ENCODE measurements around the gene ADIG.

Gene ADIG

DNA sequence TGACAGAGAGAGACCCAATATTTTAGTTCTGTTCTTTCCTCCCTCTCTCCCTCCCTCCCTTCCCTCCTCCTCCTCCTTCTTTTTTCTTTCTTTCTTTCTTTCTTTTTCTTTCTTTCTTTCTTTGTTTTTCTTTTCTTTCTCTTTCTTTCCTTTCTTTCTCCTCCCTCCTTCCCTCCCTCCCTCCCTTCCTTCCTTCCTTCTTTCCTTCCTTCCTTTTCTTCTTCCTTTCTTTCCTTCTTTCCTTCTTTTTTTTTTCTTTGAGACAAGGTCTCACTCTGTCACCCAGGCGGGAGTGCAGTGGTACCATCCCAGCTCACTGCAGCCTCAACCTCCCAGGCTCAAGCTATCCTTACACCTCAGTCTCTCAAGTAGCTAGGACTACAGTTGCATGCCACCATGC lies 49.0 kb downstream of the ADIG start:
- peaks cover 7% of the 10 kb centered on the region for H3K4me1 Mint-ChIP-seq
- H3K4me3 Mint-ChIP-seq = no peak overlapping the region
- H3K36me3 Mint-ChIP-seq = no peaks in the 10 kb centered on the region
- ATAC-seq (no peak), DNase-seq (ENCODE audit: low spot score in 2 of 2) (no peak)
- H3K27ac Mint-ChIP-seq = no peak overlapping the region
- no peaks in the 10 kb centered on the region for H3K9me3 Mint-ChIP-seq

DNA sequence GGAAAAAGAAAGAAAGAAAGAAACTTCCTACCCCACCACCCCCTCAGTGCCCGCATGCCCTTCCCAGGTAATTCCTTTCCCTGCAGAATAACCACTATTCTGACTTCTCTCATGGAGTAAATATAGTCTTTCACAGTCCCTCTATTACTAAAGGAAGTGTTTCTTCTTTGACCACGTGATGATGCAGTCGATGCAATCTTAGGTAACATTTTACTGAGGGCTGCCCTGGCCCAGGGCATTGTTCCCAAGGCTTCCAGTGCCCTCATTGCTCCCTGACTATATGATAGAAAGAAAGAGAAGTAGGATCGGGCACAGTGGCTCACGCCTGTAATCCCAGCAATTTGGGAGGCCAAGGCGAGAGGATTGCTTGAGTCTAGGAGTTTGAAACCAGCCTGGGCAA lies 49.7 kb downstream of the ADIG start:
- Mint-ChIP-seq H3K4me1 (peaks cover 7% of the 10 kb centered on the region), H3K9me3 (no peaks in the 10 kb centered on the region), H3K27ac (peak overlapping the region; percentile 11), H3K4me3 (no peak overlapping the region), H3K36me3 (no peaks in the 10 kb centered on the region)
- DNase-seq (ENCODE audit: low spot score in 2 of 2) (no peak), ATAC-seq (no peak)

DNA sequence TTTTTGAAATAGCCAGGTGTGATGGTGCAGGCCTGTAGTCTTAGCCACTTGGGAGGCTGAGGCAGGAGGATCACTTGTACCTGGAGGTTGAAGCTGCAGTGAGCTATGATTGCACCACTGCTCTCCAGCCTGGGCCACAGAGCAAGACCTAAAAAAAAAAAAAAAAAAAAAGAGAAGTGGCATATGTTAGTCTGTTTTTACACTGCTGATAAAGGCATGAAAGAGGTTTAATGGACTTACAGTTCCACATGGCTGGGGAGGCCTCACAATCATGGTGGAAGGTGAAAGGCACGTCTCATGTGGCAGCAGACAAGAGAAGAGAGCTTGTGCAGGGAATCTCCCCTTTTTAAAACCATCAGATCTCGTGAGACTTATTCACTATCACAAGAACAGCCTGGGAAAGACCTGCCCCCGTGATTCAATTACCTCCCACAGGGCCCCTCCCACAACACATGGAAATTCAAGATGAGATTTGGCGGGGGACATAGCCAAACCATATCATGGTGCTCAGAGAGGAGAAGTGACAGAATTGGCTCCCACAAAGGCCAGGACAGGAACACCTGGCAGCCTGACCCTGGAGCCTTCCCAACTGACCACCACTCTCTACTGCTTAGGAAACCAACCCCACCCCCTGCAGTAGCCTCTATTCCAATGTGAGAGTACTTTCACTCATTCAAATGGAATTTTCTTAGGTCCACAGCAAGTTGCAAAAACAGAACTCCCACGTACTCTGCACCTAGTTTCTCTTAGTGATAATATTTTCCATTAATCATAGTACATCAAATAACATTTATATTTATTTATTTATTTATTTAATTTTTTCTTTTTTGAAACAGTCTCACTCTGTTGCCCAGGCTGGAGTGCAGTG lies 50.4 kb downstream of the ADIG start:
- Mint-ChIP-seq H3K27ac (no peak overlapping the region), H3K36me3 (no peaks in the 10 kb centered on the region), H3K9me3 (no peaks in the 10 kb centered on the region), H3K4me1 (peaks cover 7% of the 10 kb centered on the region), H3K4me3 (no peak overlapping the region)
- no peak for DNase-seq (ENCODE audit: low spot score in 2 of 2)
- no peak for ATAC-seq

DNA sequence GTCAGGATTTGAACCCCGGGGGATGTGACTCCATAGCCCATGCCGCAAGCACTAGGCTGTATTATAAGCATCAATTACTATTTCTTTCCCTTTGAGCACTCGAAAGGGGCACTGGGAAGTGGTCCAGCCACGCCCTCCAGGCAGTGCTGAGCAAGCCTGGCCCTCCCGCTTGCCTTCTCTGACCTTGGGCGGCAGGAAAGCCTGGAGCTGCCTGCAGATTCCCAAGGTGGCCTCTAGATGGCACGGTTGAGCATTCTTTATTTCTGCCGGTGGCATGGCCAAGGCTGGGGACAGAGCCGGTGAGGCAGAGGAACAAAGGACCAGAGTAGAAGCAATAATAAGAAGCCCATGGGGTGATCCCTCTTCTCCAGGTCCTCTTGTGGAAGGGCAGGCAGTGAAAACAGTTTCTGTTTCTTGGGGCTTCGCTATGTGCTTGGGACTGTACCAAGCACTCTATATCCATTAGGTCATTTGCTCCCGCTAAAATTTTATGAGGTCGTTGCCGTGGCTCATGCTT lies 52.6 kb downstream of the ADIG start:
- ATAC-seq = peak; percentile 84
- peak; percentile 59 to 82 for DNase-seq (ENCODE audit: low spot score in 2 of 2)
- H3K36me3 Mint-ChIP-seq = no peaks in the 10 kb centered on the region
- peaks cover 7% of the 10 kb centered on the region for H3K4me1 Mint-ChIP-seq
- no peaks in the 10 kb centered on the region for H3K9me3 Mint-ChIP-seq
- H3K4me3 Mint-ChIP-seq = no peak overlapping the region
- H3K27ac Mint-ChIP-seq = no peak overlapping the region

DNA sequence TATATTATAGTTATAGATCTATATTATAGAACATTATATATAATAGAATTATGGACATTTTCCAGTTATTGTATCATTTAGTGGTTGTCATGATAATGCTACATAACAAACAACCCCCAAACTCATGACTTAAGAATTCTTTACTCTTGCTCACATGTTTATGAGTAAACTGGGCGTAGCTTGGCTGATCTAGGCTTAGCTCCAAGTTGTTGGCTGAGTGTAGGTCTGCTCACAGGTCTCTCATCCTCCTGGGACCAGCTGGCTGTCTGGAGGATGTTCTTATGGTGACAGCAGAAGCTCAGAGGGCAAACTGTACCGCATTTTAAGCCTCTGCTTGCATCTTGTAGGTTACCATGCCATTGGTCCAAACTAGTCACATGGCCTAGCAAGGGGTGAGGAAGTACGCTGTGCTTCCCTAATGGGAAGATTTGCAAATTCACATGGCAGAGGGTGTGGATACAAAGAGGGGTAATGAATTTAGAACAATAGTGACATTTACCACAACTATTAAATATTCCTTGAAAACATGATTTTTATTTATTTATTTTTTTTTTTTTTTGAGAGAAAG lies 54.8 kb downstream of the ADIG start:
- Mint-ChIP-seq H3K36me3 (no peaks in the 10 kb centered on the region), H3K4me3 (no peak overlapping the region), H3K9me3 (no peaks in the 10 kb centered on the region), H3K27ac (no peak overlapping the region), H3K4me1 (peaks cover 7% of the 10 kb centered on the region)
- ATAC-seq (no peak), DNase-seq (ENCODE audit: low spot score in 2 of 2) (no peak)

Measured in stimulated activated effector memory CD8-positive, alpha-beta T cell treated with anti-CD3 and anti-CD28 coated beads, Interleukin-12 subunit alpha, Interleukin-12 subunit beta, amount 100 ng/mL, for 72 hours (primary cell).